HFF-Myc (cell line): ENCODE results near the gene C1QTNF5.

ENCODE experiments used
- DNase-seq: peaks from one replicate; pipeline ENCODE4 v3.0.0-alpha.2; 2011; ENCODE audit warnings: low read depth; ENCODE audit errors: extremely low read depth
- H3K4me3 ChIP-seq: replicated peaks from 2 replicates; pipeline ENCODE4 v1.5.1; 2011; ENCODE audit warnings: low read depth, mild to moderate bottlenecking, control low read depth, low read length
- TF ChIP-seq, protein P1 (sequence below): IDR thresholded peaks from 2 replicates; pipeline ENCODE4 v1.5.1; 2012; ENCODE audit warnings: mild to moderate bottlenecking, low read depth, low read length, control low read depth; ENCODE audit errors: missing control alignments

Gene C1QTNF5

DNA sequence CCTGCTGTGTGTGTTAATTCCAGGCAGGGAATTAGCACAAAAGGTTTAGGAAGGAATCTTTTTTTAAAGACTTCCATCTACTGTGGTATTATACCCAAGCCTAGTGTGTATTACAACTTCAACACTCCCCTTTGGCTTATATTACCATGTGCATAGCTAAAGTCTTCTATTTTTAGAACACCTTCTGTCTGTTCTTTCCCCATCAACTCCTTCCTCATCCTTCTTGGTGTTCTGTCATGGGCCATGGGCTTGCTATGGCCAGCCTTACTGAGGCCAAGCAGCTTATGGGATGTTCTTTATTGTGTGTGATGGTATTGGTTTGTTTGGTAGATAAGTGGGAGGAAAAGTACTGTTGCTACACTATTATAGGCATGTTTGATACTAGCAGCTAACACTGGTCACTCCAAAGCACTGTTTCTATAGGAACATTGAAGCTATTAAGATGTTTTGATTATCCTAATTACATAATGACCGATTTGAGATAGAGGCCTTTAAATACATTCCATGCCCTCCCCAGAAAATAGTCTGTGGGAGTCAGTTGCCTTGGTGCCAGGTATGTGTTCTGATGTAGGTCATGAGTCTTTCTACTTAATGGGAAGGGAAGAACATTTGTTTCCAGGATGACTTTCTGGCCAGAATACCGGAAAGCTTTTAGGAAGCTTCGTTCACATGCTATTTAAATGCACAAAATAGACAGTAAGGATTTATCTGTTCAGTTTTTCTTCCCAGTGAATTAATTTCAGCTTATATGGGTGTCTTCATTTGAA, 40.3 kb downstream of the C1QTNF5 start:
- no peak overlapping the region for H3K4me3 ChIP-seq
- TF ChIP-seq, protein P1, sequence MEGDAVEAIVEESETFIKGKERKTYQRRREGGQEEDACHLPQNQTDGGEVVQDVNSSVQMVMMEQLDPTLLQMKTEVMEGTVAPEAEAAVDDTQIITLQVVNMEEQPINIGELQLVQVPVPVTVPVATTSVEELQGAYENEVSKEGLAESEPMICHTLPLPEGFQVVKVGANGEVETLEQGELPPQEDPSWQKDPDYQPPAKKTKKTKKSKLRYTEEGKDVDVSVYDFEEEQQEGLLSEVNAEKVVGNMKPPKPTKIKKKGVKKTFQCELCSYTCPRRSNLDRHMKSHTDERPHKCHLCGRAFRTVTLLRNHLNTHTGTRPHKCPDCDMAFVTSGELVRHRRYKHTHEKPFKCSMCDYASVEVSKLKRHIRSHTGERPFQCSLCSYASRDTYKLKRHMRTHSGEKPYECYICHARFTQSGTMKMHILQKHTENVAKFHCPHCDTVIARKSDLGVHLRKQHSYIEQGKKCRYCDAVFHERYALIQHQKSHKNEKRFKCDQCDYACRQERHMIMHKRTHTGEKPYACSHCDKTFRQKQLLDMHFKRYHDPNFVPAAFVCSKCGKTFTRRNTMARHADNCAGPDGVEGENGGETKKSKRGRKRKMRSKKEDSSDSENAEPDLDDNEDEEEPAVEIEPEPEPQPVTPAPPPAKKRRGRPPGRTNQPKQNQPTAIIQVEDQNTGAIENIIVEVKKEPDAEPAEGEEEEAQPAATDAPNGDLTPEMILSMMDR = no peak
- no peak for DNase-seq

DNA sequence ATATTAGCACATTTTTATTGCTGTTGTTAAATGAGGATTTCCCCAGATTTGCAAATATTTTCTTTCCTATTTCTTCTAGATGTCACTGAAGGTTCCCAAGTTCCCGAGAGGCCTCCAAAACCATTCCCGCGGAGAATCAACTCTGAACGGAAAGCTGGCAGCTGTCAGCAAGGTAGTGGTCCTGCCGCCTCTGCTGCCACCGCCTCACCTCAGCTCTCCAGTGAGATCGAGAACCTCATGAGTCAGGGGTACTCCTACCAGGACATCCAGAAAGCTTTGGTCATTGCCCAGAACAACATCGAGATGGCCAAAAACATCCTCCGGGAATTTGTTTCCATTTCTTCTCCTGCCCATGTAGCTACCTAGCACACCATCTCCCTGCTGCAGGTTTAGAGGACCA, 41.3 kb downstream of the C1QTNF5 start:
- TF ChIP-seq, protein P1 = no peak
- no peak overlapping the region for H3K4me3 ChIP-seq
- no peak for DNase-seq

DNA sequence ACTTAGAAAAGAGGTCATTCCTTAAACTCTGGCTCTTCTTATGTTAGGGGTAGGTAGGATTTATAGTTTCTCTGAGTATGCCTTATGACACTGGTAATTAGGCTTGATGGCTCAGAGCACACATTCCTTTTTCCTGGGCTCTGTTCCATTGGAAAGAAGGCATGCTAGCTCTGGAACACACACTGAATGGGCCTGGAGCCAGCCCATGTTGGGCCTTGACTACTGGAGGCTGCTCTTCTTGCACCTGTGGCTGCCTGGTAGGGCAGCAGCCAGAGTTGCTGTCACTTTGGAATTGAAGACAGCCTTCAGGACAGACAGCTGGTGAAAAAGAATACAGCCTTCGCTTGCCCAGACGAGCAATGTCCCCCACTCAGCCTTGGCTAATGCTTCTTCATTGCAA, 42.0 kb downstream of the C1QTNF5 start:
- no peak overlapping the region for H3K4me3 ChIP-seq
- DNase-seq = no peak
- TF ChIP-seq, protein P1 = no peak

DNA sequence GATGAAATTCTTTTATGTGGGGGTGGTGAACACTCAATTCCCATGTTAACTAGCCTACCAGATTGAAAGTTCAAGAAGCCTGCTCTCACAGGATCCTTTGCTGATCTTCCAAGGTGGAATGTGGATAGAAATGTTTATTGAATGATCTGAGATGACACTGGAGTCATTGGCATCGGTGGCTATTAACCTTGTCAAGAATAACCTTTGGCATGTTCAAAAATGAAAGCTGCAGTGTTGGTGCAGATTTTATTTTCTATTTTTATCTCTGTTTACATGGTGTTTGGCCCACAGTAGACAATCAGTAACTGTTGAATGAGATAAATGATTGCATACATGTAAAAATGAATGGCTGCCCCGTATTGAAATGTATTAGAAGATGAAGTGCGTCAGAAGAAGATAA, 42.7 kb downstream of the C1QTNF5 start:
- TF ChIP-seq, protein P1 = no peak
- no peak for DNase-seq

DNA sequence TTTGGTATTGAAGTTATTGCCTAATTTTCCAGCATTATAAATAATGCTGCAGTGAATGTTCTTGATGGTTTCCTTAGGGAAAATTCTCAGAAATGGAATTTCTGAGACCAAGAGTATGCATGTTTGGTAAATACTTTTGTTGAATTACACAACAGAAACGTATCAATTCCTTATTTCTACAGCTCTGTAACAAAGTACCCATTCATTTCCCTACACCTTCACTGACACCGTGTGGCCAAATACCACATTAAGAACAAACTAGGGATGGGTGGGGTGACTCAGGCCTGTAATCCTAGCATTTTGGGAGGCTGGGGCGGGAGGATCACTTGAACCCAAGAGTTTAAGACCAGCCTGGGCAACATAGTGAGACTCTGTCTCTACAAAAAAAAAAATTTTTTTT, 45.5 kb downstream of the C1QTNF5 start:
- no peak overlapping the region for H3K4me3 ChIP-seq
- no peak for DNase-seq
- TF ChIP-seq, protein P1 = no peak

More for the DNA sequence above, 42.7 kb downstream of the C1QTNF5 start:
- no peak overlapping the region for H3K4me3 ChIP-seq

DNA sequence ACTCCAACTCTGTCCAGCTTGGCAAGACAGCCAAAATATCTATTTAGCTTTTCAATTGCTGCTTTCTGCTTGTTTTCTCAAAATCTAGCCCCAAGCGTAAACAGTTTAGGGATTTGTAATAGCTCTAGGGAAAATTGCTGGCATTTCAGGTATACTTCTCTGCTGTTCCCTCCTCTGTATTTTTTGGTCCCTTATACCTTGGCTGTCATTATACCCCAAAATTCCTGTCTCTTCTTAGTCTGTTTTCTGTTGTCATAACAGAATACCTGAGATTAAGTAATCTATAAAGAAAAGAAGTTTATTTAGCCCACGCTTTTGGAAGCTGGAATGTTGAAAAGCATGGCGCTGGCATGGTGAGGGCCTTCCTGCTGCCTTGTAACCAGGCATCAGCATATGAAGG, 47.2 kb downstream of the C1QTNF5 start:
- TF ChIP-seq, protein P1 = no peak
- no peak for DNase-seq
- H3K4me3 ChIP-seq = no peak overlapping the region

DNA sequence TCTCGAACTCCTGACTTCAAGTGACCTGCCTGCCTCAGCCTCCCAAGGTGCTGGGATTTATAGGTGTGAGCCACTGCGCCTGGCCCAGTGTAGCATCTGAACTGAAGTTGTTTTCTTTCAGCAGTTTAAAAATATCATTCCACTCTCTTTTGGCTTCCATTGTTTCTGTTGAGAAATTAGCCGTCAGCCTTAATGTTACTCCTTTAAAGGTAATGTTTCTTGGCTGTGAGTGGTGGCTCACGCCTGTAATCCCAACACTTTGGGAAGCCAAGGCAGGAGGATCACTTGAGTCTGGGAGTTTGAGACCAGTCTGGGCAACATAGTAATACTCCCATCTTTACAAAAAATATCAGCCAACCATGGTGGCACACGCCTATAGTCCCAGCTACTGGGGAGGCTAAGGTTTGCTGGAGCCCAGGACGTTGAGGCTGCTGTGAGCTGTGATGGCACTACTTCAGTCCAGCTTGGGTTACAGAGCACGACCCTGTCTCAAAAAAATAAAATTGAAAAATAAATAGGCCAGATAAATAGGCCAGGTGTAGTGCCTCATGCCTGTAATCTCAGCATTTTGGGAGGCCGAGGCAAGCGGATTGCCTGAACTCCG, 49.7 kb downstream of the C1QTNF5 start:
- no peak for DNase-seq
- TF ChIP-seq, protein P1 = no peak

More for the DNA sequence above, 49.7 kb downstream of the C1QTNF5 start:
- no peak overlapping the region for H3K4me3 ChIP-seq
